CD4-positive, alpha-beta T cell (primary cell): ENCODE results near the gene PIK3CD. TPM values are rescaled to one million over a fixed set of nuclear protein-coding genes. Genes with fewer than 3 reads are reported as not detected.
"Not testable (repeated sequence)": the region's sequence is repeated elsewhere in the genome, so short reads cannot be mapped to it uniquely, and the experiment has no call there.

Experiments
- ATAC-seq: fragments of 200-7000 bp; cut with Tn5 transposase; one replicate; pipeline ENCODE4 v1.10.0; 2022; ENCODE audit warnings: mild to moderate bottlenecking; ENCODE audit not compliant: poor library complexity
- CTCF ChIA-PET: fragments of 350-600 bp; sonication (Branson Sonifier 250); formaldehyde crosslinking; loops from one replicate; lab custom pipeline; 2021; ENCODE audit warnings: antibody characterized with exemption, inconsistent platforms; lab: Charles Lee
- POLR2A ChIA-PET: fragments of 350-600 bp; sonication (Branson Sonifier 250); formaldehyde crosslinking; loops from one replicate; lab custom pipeline; 2021; ENCODE audit warnings: antibody characterized with exemption, inconsistent platforms; lab: Charles Lee
- DNase-seq, 14 experiments: peaks; one replicate each; pipeline ENCODE4 v3.0.0-alpha.2; 2013 to 2020; ENCODE audit warnings: mixed read lengths in 2 of 14
- H3K27ac ChIP-seq, 2 donors: one replicate each; pipeline versions ENCODE4 v1.5.1 to v1.7.0; 2013; ENCODE audit warnings: low read length in 2 of 2, low read depth in 1 of 2, mild to moderate bottlenecking in 1 of 2
- H3K27me3 ChIP-seq, 2 experiments: 1 replicate in 1 of 2; 2 replicates in 1 of 2; pipeline versions ENCODE4 v1.6.1 to v1.7.0; 2013; ENCODE audit warnings: low read length in 2 of 2, control low read depth in 1 of 2, mild to moderate bottlenecking in 1 of 2, moderate library complexity in 1 of 2; ENCODE audit not compliant: insufficient read depth in 2 of 2, control insufficient read depth in 1 of 2
- H3K36me3 ChIP-seq: one replicate; pipeline ENCODE4 v1.6.1; 2013; ENCODE audit warnings: low read length, control low read depth; ENCODE audit not compliant: insufficient read depth
- H3K4me1 ChIP-seq: one replicate; pipeline ENCODE4 v1.6.1; 2013; ENCODE audit warnings: low read length, control low read depth; ENCODE audit not compliant: insufficient read depth
- H3K4me3 ChIP-seq: one replicate; pipeline ENCODE4 v1.5.1; 2013; ENCODE audit warnings: mild to moderate bottlenecking, low read length, moderate library complexity
- H3K9me3 ChIP-seq, 2 experiments: 1 replicate in 1 of 2; 2 replicates in 1 of 2; pipeline versions ENCODE4 v1.6.1 to v1.7.0; 2013; ENCODE audit warnings: low read length in 2 of 2, mild to moderate bottlenecking in 2 of 2, control low read depth in 1 of 2, moderate library complexity in 1 of 2; ENCODE audit not compliant: control insufficient read depth in 1 of 2, insufficient read depth in 1 of 2
- H3K27ac Mint-ChIP-seq: one replicate; pipeline ENCODE4 v1.8.0; 2020; ENCODE audit warnings: mixed read lengths
- H3K27me3 Mint-ChIP-seq: one replicate; pipeline ENCODE4 v1.8.0; 2021; ENCODE audit warnings: mixed read lengths
- H3K36me3 Mint-ChIP-seq: one replicate; pipeline ENCODE4 v1.8.0; 2021; ENCODE audit warnings: low read depth, mixed read lengths
- H3K4me1 Mint-ChIP-seq: one replicate; pipeline ENCODE4 v1.8.0; 2021; ENCODE audit warnings: low read depth, mixed read lengths
- H3K4me3 Mint-ChIP-seq: one replicate; pipeline ENCODE4 v1.8.0; 2020; ENCODE audit warnings: mild to moderate bottlenecking, mixed read lengths
- H3K9me3 Mint-ChIP-seq: one replicate; pipeline ENCODE4 v1.8.0; 2020; ENCODE audit warnings: mixed read lengths
- CTCF ChIP-seq: fragments of 200-600 bp; IDR thresholded peaks from one replicate; pipeline ENCODE4 v1.8.0; 2022; ENCODE audit warnings: antibody characterized with exemption, mild to moderate bottlenecking
- intact Hi-C, 2 experiments: fragments of 100-400 bp; cut with DNase I in 1 of 2; cut with micrococcal nuclease in 1 of 2; formaldehyde crosslinking; loops; one replicate each; pipeline versions ENCODE4 v1.15.1 to v1.9.0; 2023 to 2025; cut with DNase I, micrococcal nuclease
- total RNA-seq, 174 experiments: library from RNA in 2 of 174; stranded (reverse) in 2 of 174; gene quantifications; one replicate each; pipeline ENCODE4 v1.2.3 and lab custom pipeline; 2021 to 2026

The PIK3CD gene
- total RNA-seq, 2 experiments from 2014 or later = 202 to 213 TPM

GRCh38 chr1:9744106-9744799 is 92.7 kb downstream of the PIK3CD start:
- Histone ChIP-seq H3K36me3 (peaks cover 73% of the 10 kb centered on the region), H3K27me3 (no peaks in the 10 kb centered on the region), H3K27ac (no peak overlapping the region), H3K9me3 (no peaks in the 10 kb centered on the region), H3K4me3 (no peak overlapping the region), H3K4me1 (no peaks in the 10 kb centered on the region)
- CTCF ChIA-PET = no interaction called here
- DNase-seq = no peak
- no peak for TF ChIP-seq CTCF
- no peaks in the 10 kb centered on the region for H3K9me3 Mint-ChIP-seq
- ATAC-seq = no peak
- H3K27ac Mint-ChIP-seq = no peak overlapping the region
- intact Hi-C loops = no loop called here
- H3K36me3 Mint-ChIP-seq = peaks cover 70% of the 10 kb centered on the region
- no peaks in the 10 kb centered on the region for H3K27me3 Mint-ChIP-seq
- no peak overlapping the region for H3K4me3 Mint-ChIP-seq
- POLR2A ChIA-PET = no interaction called here
- H3K4me1 Mint-ChIP-seq = no peaks in the 10 kb centered on the region

GRCh38 chr1:9746211-9746610 is 94.7 kb downstream of the PIK3CD start:
- Mint-ChIP-seq H3K36me3 (peaks cover 70% of the 10 kb centered on the region), H3K27ac (no peak overlapping the region), H3K4me3 (no peak overlapping the region), H3K27me3 (no peaks in the 10 kb centered on the region), H3K9me3 (no peaks in the 10 kb centered on the region), H3K4me1 (no peaks in the 10 kb centered on the region)
- peaks cover 74% of the 10 kb centered on the region for H3K36me3 ChIP-seq
- no peaks in the 10 kb centered on the region for H3K9me3 ChIP-seq
- no peak overlapping the region for H3K27ac ChIP-seq
- CTCF ChIA-PET = no interaction called here
- ATAC-seq (no peak), DNase-seq (no peak)
- no peak overlapping the region for H3K4me3 ChIP-seq
- no peaks in the 10 kb centered on the region for H3K27me3 ChIP-seq
- intact Hi-C loops = no loop called here
- H3K4me1 ChIP-seq = no peaks in the 10 kb centered on the region
- no peak for TF ChIP-seq CTCF
- POLR2A ChIA-PET = interaction anchor here (0.6 kb wide), 1 partner anchor 145 kb away, joined by 3 read pairs; no protein-coding TSS in a partner anchor

- Mint-ChIP-seq H3K4me3 (no peak overlapping the region), H3K27me3 (no peaks in the 10 kb centered on the region), H3K4me1 (no peaks in the 10 kb centered on the region), H3K9me3 (no peaks in the 10 kb centered on the region), H3K36me3 (peaks cover 70% of the 10 kb centered on the region), H3K27ac (no peak overlapping the region)
- TF ChIP-seq CTCF = no peak
- ChIA-PET POLR2A (interaction anchor here (0.6 kb wide), 1 partner anchor 144 kb away, joined by 3 read pairs; no protein-coding TSS in a partner anchor), CTCF (no interaction called here)
- ATAC-seq (no peak), DNase-seq (no peak)
- Histone ChIP-seq H3K27ac (no peak overlapping the region), H3K36me3 (peaks cover 75% of the 10 kb centered on the region), H3K9me3 (no peaks in the 10 kb centered on the region), H3K27me3 (no peaks in the 10 kb centered on the region), H3K4me1 (no peaks in the 10 kb centered on the region), H3K4me3 (no peak overlapping the region)
- intact Hi-C loops = no loop called here
Measured at GRCh38 chr1:9746651-9747050, 95.1 kb downstream of the PIK3CD start.

- H3K27ac Mint-ChIP-seq, H3K4me3 Mint-ChIP-seq, H3K4me1 Mint-ChIP-seq, H3K27me3 ChIP-seq, intact Hi-C loops, H3K4me1 ChIP-seq, H3K27me3 Mint-ChIP-seq, H3K9me3 ChIP-seq, ATAC-seq, H3K9me3 Mint-ChIP-seq, H3K27ac ChIP-seq, H3K4me3 ChIP-seq, DNase-seq, POLR2A ChIA-PET: not testable (repeated sequence)
- CTCF ChIA-PET = interaction anchor here (0.7 kb wide), 1 partner anchor 63 kb away, joined by 3 read pairs; no protein-coding TSS in a partner anchor
- peaks cover 68% of the 10 kb centered on the region for H3K36me3 Mint-ChIP-seq
- H3K36me3 ChIP-seq = peaks cover 75% of the 10 kb centered on the region
Measured at GRCh38 chr1:9748391-9748790, 96.9 kb downstream of the PIK3CD start.
